Measurements from ENCODE around the gene DHRS11. TPM values are rescaled to one million over a fixed set of nuclear protein-coding genes. Genes with fewer than 3 reads are reported as not detected.

Gene DHRS11
- polyA plus RNA-seq, 3 donors: 1.2 to 4.3 (median 2.7) TPM

GRCh38 chr17:36600936-36601302, 9.2 kb downstream of the DHRS11 start:
- H2AFZ ChIP-seq (ENCODE audit: insufficient read depth, low read depth, low read length, poor library complexity, severe bottlenecking): peak overlapping the region; percentile 99
- intact Hi-C loops (cut with micrococcal nuclease): loop anchor here (1.0 to 10.0 kb wide), 3 partner anchors 10 to 446 kb away; partner anchors contain the start of genes AATF (in 1 of the 2) and DHRS11 (in 1 of the 2)
- no peaks in the 10 kb centered on the region for H3K9me3 ChIP-seq (replicated peaks in 1 of 2; ENCODE audit: control insufficient read depth in 1 of 2, insufficient read depth in 1 of 2, low read length in 2 of 2)
- no peaks in the 10 kb centered on the region for H3K36me3 ChIP-seq (replicated peaks in 1 of 2; ENCODE audit: control insufficient read depth in 1 of 2, insufficient read depth in 2 of 2, low read length in 2 of 2)
- no peaks in the 10 kb centered on the region for H3K27me3 ChIP-seq (ENCODE audit: control insufficient read depth in 2 of 2, insufficient read depth in 2 of 2, low read length in 2 of 2)
- Mint-ChIP-seq H3K36me3 (peaks cover 4 to 6% of the 10 kb centered on the region in 2 donors), H3K27me3 (ENCODE audit: low read depth in 3 of 3) (no peaks in the 10 kb centered on the region), H3K4me1 (peaks cover 37% of the 10 kb centered on the region), H3K27ac (peak overlapping the region; percentile 69 to 92 (median 88)), H3K4me3 (peak overlapping the region; percentile 91 to 93), H3K9me3 (no peaks in the 10 kb centered on the region)
- peak overlapping the region; percentile 61 to 88 for H3K27ac ChIP-seq (ENCODE audit: low read depth in 1 of 2, low read length in 2 of 2)
- 12% methylated on average over 10 of the region's 10 CpGs for WGBS (ENCODE audit: insufficient coverage)
- H3K4me2 ChIP-seq (replicated peaks; ENCODE audit: extremely low read depth, low read length, poor library complexity, severe bottlenecking): peak overlapping the region; percentile 94
- peaks cover 8% of the 10 kb centered on the region for H4K20me1 ChIP-seq (ENCODE audit: insufficient read depth, low read length)
- H3K79me2 ChIP-seq (ENCODE audit: insufficient read depth, low read length): peaks cover 20% of the 10 kb centered on the region
- peak overlapping the region; percentile 89 for H3K9ac ChIP-seq (ENCODE audit: insufficient read depth, low read length, poor library complexity, severe bottlenecking)
- TF ChIP-seq CTCF (IDR thresholded peaks at IDR 0.05): no peak
- DNase-seq: no peak
- peak overlapping the region; percentile 72 to 98 (median 91) for H3K4me3 ChIP-seq (replicated peaks in 1 of 3; ENCODE audit: low read depth in 2 of 3, low read length in 3 of 3)
- H3K4me1 ChIP-seq (ENCODE audit: control insufficient read depth in 1 of 2, insufficient read depth in 2 of 2, low read length in 2 of 2): peaks cover 18 to 24% of the 10 kb centered on the region in 2 donors

GRCh38 chr17:36601303-36602029, 9.8 kb downstream of the DHRS11 start, which contains the start of gene MRM1:
Gene MRM1 (plus strand): TSS chr17:36601583. CDS start chr17:36601811, 228 bp downstream.
- no peaks in the 10 kb centered on the region for H3K27me3 Mint-ChIP-seq (ENCODE audit: low read depth in 3 of 3)
- Histone ChIP-seq H3K4me3 (replicated peaks in 1 of 3; ENCODE audit: low read depth in 2 of 3, low read length in 3 of 3) (peak within 1 kb of the TSS; percentile 72 to 98 (median 91)), H3K36me3 (replicated peaks in 1 of 2; ENCODE audit: control insufficient read depth in 1 of 2, insufficient read depth in 2 of 2, low read length in 2 of 2) (no peaks in the 10 kb centered on the region), H3K27me3 (ENCODE audit: control insufficient read depth in 2 of 2, insufficient read depth in 2 of 2, low read length in 2 of 2) (no peaks in the 10 kb centered on the region), H3K27ac (ENCODE audit: low read depth in 1 of 2, low read length in 2 of 2) (peak within 1 kb of the TSS; percentile 61 to 88), H4K20me1 (ENCODE audit: insufficient read depth, low read length) (peaks cover 8% of the 10 kb centered on the region), H3K79me2 (ENCODE audit: insufficient read depth, low read length) (peaks cover 20% of the 10 kb centered on the region), H2AFZ (ENCODE audit: insufficient read depth, low read depth, low read length, poor library complexity, severe bottlenecking) (peak within 1 kb of the TSS; percentile 99), H3K4me2 (replicated peaks; ENCODE audit: extremely low read depth, low read length, poor library complexity, severe bottlenecking) (peak within 1 kb of the TSS; percentile 94), H3K4me1 (ENCODE audit: control insufficient read depth in 1 of 2, insufficient read depth in 2 of 2, low read length in 2 of 2) (peaks cover 18 to 24% of the 10 kb centered on the region in 2 donors), H3K9ac (ENCODE audit: insufficient read depth, low read length, poor library complexity, severe bottlenecking) (peak within 1 kb of the TSS; percentile 89), H3K9me3 (replicated peaks in 1 of 2; ENCODE audit: control insufficient read depth in 1 of 2, insufficient read depth in 1 of 2, low read length in 2 of 2) (no peaks in the 10 kb centered on the region)
- DNase-seq: peak; percentile 86 to 90 (median 87)
- no peaks in the 10 kb centered on the region for H3K9me3 Mint-ChIP-seq
- intact Hi-C loops (cut with micrococcal nuclease): loop anchor here (5.0 to 10.0 kb wide), 2 partner anchors 343 to 446 kb away; partner anchors contain the start of gene AATF (in 1 of the 2)
- peak within 1 kb of the TSS; percentile 91 to 93 for H3K4me3 Mint-ChIP-seq
- H3K4me1 Mint-ChIP-seq: peaks cover 39% of the 10 kb centered on the region
- peak within 1 kb of the TSS; percentile 82 to 92 (median 88) for H3K27ac Mint-ChIP-seq
- TF ChIP-seq CTCF (IDR thresholded peaks at IDR 0.05): no peak
- peaks cover 7 to 10% of the 10 kb centered on the region in 2 donors for H3K36me3 Mint-ChIP-seq
- WGBS (ENCODE audit: insufficient coverage): under 1% methylated on average over 60 of the region's 60 CpGs
